ACC112 (cell line): ENCODE data around the gene FN3K.

Experiments
- H2AFZ ChIP-seq: fragments of 200-600 bp; sonication (generic); one replicate; pipeline ENCODE4 v1.6.0; 2017; ENCODE audit warnings: antibody characterized with exemption, low read length; ENCODE audit not compliant: unreplicated experiment
- H3K27ac ChIP-seq: fragments of 200-600 bp; sonication (generic); 2 replicates; pipeline ENCODE4 v1.5.1; 2014; ENCODE audit warnings: low read depth, mild to moderate bottlenecking, antibody characterized with exemption, low read length, moderate library complexity
- H3K27me3 ChIP-seq: fragments of 200-600 bp; sonication (generic); 2 replicates; pipeline ENCODE4 v1.6.1; 2014; ENCODE audit warnings: mild to moderate bottlenecking, antibody characterized with exemption, low read length, moderate library complexity, mixed read lengths; ENCODE audit not compliant: insufficient read depth
- H3K36me3 ChIP-seq: fragments of 200-600 bp; sonication (generic); 2 replicates; pipeline ENCODE4 v1.6.1; 2016; ENCODE audit warnings: mild to moderate bottlenecking, antibody characterized with exemption, low read length, moderate library complexity, mixed read lengths; ENCODE audit not compliant: insufficient read depth
- H3K4me1 ChIP-seq: fragments of 200-600 bp; sonication (generic); one replicate; pipeline ENCODE4 v1.6.1; 2016; ENCODE audit warnings: low read length, mixed read lengths; ENCODE audit not compliant: insufficient read depth, unreplicated experiment, control insufficient read depth
- H3K4me3 ChIP-seq: fragments of 200-600 bp; sonication (generic); 2 replicates; pipeline ENCODE4 v1.5.1; 2014; ENCODE audit warnings: mild to moderate bottlenecking, low read depth, low read length
- H3K79me2 ChIP-seq: fragments of 200-600 bp; sonication (generic); one replicate; pipeline ENCODE4 v1.6.0; 2016; ENCODE audit warnings: low read length; ENCODE audit not compliant: control insufficient read depth, unreplicated experiment, insufficient read depth

The FN3K gene

GRCh38 chr17:82694647-82695046, 40.8 kb upstream of the FN3K start:
- no peaks in the 10 kb centered on the region for H3K36me3 ChIP-seq
- H3K27ac ChIP-seq = no peak overlapping the region
- H2AFZ ChIP-seq = no peak overlapping the region
- no peaks in the 10 kb centered on the region for H3K79me2 ChIP-seq
- no peaks in the 10 kb centered on the region for H3K4me1 ChIP-seq
- peaks cover 5% of the 10 kb centered on the region; the same call in 1 of the 2 replicates for H3K27me3 ChIP-seq
- no peak overlapping the region for H3K4me3 ChIP-seq

- no peaks in the 10 kb centered on the region for H3K4me1 ChIP-seq
- no peak overlapping the region for H2AFZ ChIP-seq
- no peaks in the 10 kb centered on the region for H3K79me2 ChIP-seq
- H3K27me3 ChIP-seq = peaks cover 5% of the 10 kb centered on the region; the same call in 1 of the 2 replicates
- no peaks in the 10 kb centered on the region for H3K36me3 ChIP-seq
- H3K27ac ChIP-seq = no peak overlapping the region
- no peak overlapping the region for H3K4me3 ChIP-seq
Measured at GRCh38 chr17:82696259-82696658, 39.2 kb upstream of the FN3K start.

- H3K27ac ChIP-seq = no peak overlapping the region
- peak overlapping the region; percentile 87 for H3K4me3 ChIP-seq
- no peaks in the 10 kb centered on the region for H3K4me1 ChIP-seq
- no peaks in the 10 kb centered on the region for H3K36me3 ChIP-seq
- peaks cover 5% of the 10 kb centered on the region; the same call in 1 of the 2 replicates for H3K27me3 ChIP-seq
- peak overlapping the region; percentile 50 for H2AFZ ChIP-seq
- H3K79me2 ChIP-seq = no peaks in the 10 kb centered on the region
Measured at GRCh38 chr17:82696916-82697807, 38.3 kb upstream of the FN3K start.

- Histone ChIP-seq H2AFZ (peak overlapping the region; percentile 50), H3K36me3 (no peaks in the 10 kb centered on the region), H3K27me3 (peaks cover 5% of the 10 kb centered on the region; the same call in 1 of the 2 replicates), H3K79me2 (no peaks in the 10 kb centered on the region), H3K4me1 (no peaks in the 10 kb centered on the region), H3K4me3 (peak overlapping the region; percentile 87), H3K27ac (no peak overlapping the region)
Measured at GRCh38 chr17:82697808-82698064, 37.7 kb upstream of the FN3K start.

- Histone ChIP-seq H3K4me3 (peak within 1 kb of the TSS; percentile 87), H3K4me1 (no peaks in the 10 kb centered on the region), H3K27me3 (peaks cover 5% of the 10 kb centered on the region; the same call in 1 of the 2 replicates), H2AFZ (peak within 1 kb of the TSS; percentile 64), H3K27ac (no peak within 1 kb of the TSS), H3K36me3 (no peaks in the 10 kb centered on the region), H3K79me2 (no peaks in the 10 kb centered on the region)
Measured at GRCh38 chr17:82698065-82698973, 37.1 kb upstream of the FN3K start, which contains the start of gene RAB40B. Gene RAB40B, minus strand, starts transcription at chr17:82698698. Its CDS starts 102 bp downstream, at chr17:82698596.

GRCh38 chr17:82698974-82699442, 36.4 kb upstream of the FN3K start:
- Histone ChIP-seq H3K4me1 (no peaks in the 10 kb centered on the region), H3K27me3 (peaks cover 5% of the 10 kb centered on the region; the same call in 1 of the 2 replicates), H2AFZ (peak overlapping the region; percentile 64), H3K36me3 (no peaks in the 10 kb centered on the region), H3K79me2 (no peaks in the 10 kb centered on the region), H3K27ac (no peak overlapping the region), H3K4me3 (peak overlapping the region; percentile 74)

- H3K4me3 ChIP-seq = peak overlapping the region; percentile 74; the same call in 1 of the 2 replicates
- H3K27me3 ChIP-seq = peaks cover 5% of the 10 kb centered on the region; the same call in 1 of the 2 replicates
- H3K4me1 ChIP-seq = no peaks in the 10 kb centered on the region
- H2AFZ ChIP-seq = no peak overlapping the region
- no peaks in the 10 kb centered on the region for H3K36me3 ChIP-seq
- H3K27ac ChIP-seq = no peak overlapping the region
- no peaks in the 10 kb centered on the region for H3K79me2 ChIP-seq
Measured at GRCh38 chr17:82699551-82699950, 35.9 kb upstream of the FN3K start.

GRCh38 chr17:82702231-82702927, 33.0 kb upstream of the FN3K start:
- 0 out of 2 replicates have a peak, but pooled peaks cover under 1% of the 10 kb centered on the region for H3K27me3 ChIP-seq
- H3K4me3 ChIP-seq = no peak overlapping the region

GRCh38 chr17:82703036-82703745, 32.2 kb upstream of the FN3K start:
- H3K36me3 ChIP-seq = no peaks in the 10 kb centered on the region
- H2AFZ ChIP-seq = no peak overlapping the region
- no peak overlapping the region for H3K4me3 ChIP-seq
- no peaks in the 10 kb centered on the region for H3K79me2 ChIP-seq
- H3K27me3 ChIP-seq = no peaks in the 10 kb centered on the region
- H3K4me1 ChIP-seq = peaks cover 2% of the 10 kb centered on the region
- no peak overlapping the region for H3K27ac ChIP-seq

More at GRCh38 chr17:82702231-82702927, 33.0 kb upstream of the FN3K start:
- no peak overlapping the region for H3K27ac ChIP-seq
- H3K79me2 ChIP-seq = no peaks in the 10 kb centered on the region
- no peaks in the 10 kb centered on the region for H3K36me3 ChIP-seq
- H3K4me1 ChIP-seq = no peaks in the 10 kb centered on the region
- H2AFZ ChIP-seq = no peak overlapping the region
